Activated CD4-positive, alpha-beta T cell treated with anti-CD3 and anti-CD28 coated beads, Interleukin-2, amount 10 ng/mL, durations not matched to agents 7 days and 5 days (primary cell): ENCODE data around the gene PLIN4. TPM values are rescaled to one million over a fixed set of nuclear protein-coding genes. Genes with fewer than 3 reads are reported as not detected.
A peak's percentile ranks its signal among the peaks of the same experiment; 100 is the strongest.
"Not testable (repeated sequence)": the region's sequence is repeated elsewhere in the genome, so short reads cannot be mapped to it uniquely, and the experiment has no call there.

Source experiments
- CTCF ChIA-PET: fragments of 350-600 bp; sonication (Branson Sonifier 250); formaldehyde crosslinking; loops from one replicate; lab custom pipeline; 2021; ENCODE audit warnings: antibody characterized with exemption; lab: Charles Lee
- POLR2A ChIA-PET: fragments of 350-600 bp; sonication (Branson Sonifier 250); formaldehyde crosslinking; loops from one replicate; lab custom pipeline; 2021; ENCODE audit warnings: antibody characterized with exemption; lab: Charles Lee
- DNase-seq: peaks from one replicate; pipeline ENCODE4 v3.0.0-alpha.2; 2020
- H3K27ac Mint-ChIP-seq: one replicate; pipeline ENCODE4 v1.8.0; 2021; ENCODE audit warnings: mild to moderate bottlenecking, moderate library complexity, mixed read lengths
- H3K27me3 Mint-ChIP-seq: one replicate; pipeline ENCODE4 v1.8.0; 2021; ENCODE audit warnings: mixed read lengths
- H3K36me3 Mint-ChIP-seq: one replicate; pipeline ENCODE4 v1.8.0; 2021; ENCODE audit warnings: low read depth, mixed read lengths
- H3K4me1 Mint-ChIP-seq: one replicate; pipeline ENCODE4 v1.8.0; 2021; ENCODE audit warnings: mixed read lengths
- H3K4me3 Mint-ChIP-seq: one replicate; pipeline ENCODE4 v1.8.0; 2021; ENCODE audit warnings: mild to moderate bottlenecking, moderate library complexity, mixed read lengths
- H3K9me3 Mint-ChIP-seq: one replicate; pipeline ENCODE4 v1.8.0; 2021; ENCODE audit warnings: mixed read lengths
- total RNA-seq, 2 experiments: library from RNA; stranded (reverse); gene quantifications; one replicate each; pipeline ENCODE4 v1.2.3, GENCODE V29; 2021

Gene PLIN4
- total RNA-seq, 2 experiments from 2014 or later = not detected

DNA sequence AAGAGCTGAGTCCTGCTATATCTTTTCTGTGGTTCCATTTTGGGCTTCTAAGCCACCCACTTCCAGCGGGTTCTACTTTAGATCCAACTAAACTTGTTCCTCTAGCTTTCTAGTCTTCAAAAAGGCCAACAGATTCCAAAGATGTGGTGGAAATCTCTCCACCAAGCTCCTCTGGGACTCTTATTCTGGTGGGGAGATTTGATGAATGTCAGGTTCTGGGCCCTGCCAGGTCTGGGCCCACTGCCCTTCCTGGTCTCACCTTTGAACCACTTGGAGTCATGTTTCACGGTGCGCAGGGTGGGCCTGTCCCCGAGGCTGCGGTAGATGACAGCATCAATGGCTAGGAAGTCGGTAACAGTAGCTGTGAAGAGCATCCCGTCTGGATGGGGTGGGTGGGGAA, 36.4 kb upstream of the PLIN4 start:
- H3K27ac Mint-ChIP-seq = no peak overlapping the region
- H3K36me3 Mint-ChIP-seq = no peaks in the 10 kb centered on the region
- no peaks in the 10 kb centered on the region for H3K4me1 Mint-ChIP-seq
- no peak for DNase-seq
- ChIA-PET CTCF (interaction anchor here (1.0 kb wide), 1 partner anchor 15 kb away, joined by 3 read pairs; the partner anchor contains the start of gene LRG1), POLR2A (no interaction called here)
- no peaks in the 10 kb centered on the region for H3K27me3 Mint-ChIP-seq
- no peak overlapping the region for H3K4me3 Mint-ChIP-seq
- no peaks in the 10 kb centered on the region for H3K9me3 Mint-ChIP-seq

DNA sequence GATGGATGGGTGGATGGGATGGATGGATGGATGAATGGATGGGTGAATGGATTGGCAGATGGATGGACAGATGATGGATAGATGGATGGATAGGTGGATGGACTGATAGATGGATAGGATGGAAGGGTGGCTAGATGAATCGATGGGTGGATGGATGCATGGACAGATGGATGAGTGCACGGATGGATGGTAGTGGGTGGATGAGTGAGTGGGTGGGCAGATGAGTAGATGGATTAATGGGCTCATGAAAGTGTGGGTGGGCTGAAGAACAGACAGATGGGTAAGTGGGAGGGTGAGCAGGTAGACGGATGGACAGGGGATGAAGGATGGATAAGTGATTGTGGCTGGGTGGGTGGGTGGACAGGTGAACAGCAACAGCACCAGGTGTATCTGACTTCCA, 35.5 kb upstream of the PLIN4 start:
- no peak overlapping the region for H3K4me3 Mint-ChIP-seq
- CTCF ChIA-PET = no interaction called here
- DNase-seq = no peak
- H3K27ac Mint-ChIP-seq = no peak overlapping the region
- H3K36me3 Mint-ChIP-seq = no peaks in the 10 kb centered on the region
- H3K27me3 Mint-ChIP-seq = no peaks in the 10 kb centered on the region
- no peaks in the 10 kb centered on the region for H3K9me3 Mint-ChIP-seq
- POLR2A ChIA-PET = no interaction called here
- no peaks in the 10 kb centered on the region for H3K4me1 Mint-ChIP-seq

DNA sequence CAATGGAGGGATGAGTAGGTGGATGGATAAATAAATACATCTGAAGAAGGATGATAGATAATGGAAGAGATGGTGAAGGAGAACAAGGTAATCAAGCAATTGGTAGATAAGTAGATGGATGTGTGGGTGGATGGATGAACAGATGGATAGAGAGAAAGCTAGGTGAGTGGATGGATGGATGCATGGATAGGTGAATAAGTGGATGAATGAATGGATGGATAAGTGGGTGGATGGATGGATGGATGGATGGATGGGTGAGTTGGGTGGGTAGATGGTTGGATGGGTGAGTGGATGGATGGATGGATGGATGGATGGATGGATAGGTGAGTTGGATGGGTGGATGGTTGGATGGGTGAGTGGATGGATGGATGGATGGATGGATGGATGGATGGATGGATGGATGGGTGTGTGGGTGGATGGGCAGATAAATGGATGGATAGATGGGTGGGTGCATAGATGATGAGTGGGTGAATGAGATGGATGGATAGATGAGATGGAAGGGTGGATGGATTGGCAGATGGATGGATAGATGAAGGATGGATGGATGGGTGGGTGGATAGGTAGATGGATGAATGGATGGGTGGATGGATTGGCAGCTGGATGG, 34.9 kb upstream of the PLIN4 start:
- Mint-ChIP-seq H3K27me3 (no peaks in the 10 kb centered on the region), H3K27ac (no peak overlapping the region), H3K36me3 (no peaks in the 10 kb centered on the region), H3K4me1 (no peaks in the 10 kb centered on the region), H3K9me3 (no peaks in the 10 kb centered on the region), H3K4me3 (no peak overlapping the region)
- no peak for DNase-seq
- POLR2A ChIA-PET = no interaction called here
- CTCF ChIA-PET = no interaction called here

DNA sequence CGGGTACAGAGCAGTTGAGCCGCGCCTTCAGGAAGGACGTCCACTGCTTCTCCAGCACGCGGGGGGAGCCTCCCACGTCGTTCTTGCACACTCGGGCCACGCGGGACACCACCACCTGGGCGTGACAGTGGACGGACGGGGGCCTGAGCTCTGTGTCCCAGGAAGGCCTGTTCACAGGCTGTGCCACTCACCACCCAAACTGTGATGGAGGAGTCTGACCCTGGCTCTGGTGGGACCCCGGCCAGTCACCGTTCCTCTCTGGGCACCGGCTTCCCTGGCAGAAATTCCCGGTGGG, 34.2 kb upstream of the PLIN4 start:
- no peak overlapping the region for H3K4me3 Mint-ChIP-seq
- H3K27me3 Mint-ChIP-seq = no peaks in the 10 kb centered on the region
- POLR2A ChIA-PET = no interaction called here
- no peaks in the 10 kb centered on the region for H3K9me3 Mint-ChIP-seq
- no peaks in the 10 kb centered on the region for H3K36me3 Mint-ChIP-seq
- H3K27ac Mint-ChIP-seq = no peak overlapping the region
- CTCF ChIA-PET = no interaction called here
- no peak for DNase-seq
- no peaks in the 10 kb centered on the region for H3K4me1 Mint-ChIP-seq

DNA sequence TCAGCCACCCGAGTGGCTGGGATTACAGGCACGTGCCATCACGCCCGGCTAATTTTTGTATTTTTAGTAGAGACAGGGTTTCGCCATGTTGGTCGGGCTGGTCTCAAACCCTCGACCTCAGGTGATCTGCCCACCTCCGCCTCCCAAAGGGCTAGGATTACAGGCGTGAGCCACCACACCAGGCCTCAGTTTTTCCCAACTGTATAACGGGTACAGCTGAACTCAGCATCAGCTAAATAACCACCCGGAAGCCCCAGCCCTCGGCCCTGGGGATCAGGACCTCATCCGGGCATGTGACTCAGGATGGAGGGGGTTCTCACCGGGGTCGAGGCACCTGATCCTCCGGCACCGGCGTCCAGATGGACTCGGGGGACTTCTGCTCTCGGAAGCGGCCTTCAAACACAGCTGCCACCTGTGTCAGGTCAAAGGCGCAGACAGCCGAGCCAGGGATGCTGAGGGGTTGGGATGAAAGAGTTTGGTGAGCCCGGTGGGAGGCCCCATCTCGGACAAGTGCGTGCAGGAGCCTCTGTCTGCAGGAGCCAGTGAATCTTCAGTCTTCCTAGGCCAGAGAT, 32.3 kb upstream of the PLIN4 start:
- Mint-ChIP-seq H3K4me3 (no peak overlapping the region), H3K27ac (no peak overlapping the region), H3K9me3 (no peaks in the 10 kb centered on the region), H3K27me3 (no peaks in the 10 kb centered on the region), H3K4me1 (no peaks in the 10 kb centered on the region), H3K36me3 (no peaks in the 10 kb centered on the region)
- ChIA-PET POLR2A (no interaction called here), CTCF (no interaction called here)
- no peak for DNase-seq

DNA sequence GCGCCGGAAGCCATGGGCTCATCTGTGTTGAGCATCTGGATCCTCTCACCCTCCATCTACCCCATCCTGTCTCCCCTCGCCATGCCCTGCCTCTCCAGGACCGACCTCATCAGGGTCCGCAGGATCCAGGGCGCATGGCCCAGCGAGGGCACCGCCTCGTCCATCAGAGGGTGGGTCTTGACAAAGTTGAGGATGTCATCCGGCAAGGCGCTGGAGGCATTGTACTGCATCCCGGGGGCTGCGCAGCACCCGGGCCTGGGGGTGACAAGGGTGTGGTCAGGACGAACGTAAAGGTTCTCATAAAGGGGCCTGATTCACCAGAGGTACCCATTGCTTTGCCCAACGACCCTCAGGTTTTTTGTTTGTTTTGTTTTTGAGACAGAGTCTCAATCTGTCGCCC, 31.7 kb upstream of the PLIN4 start:
- POLR2A ChIA-PET = no interaction called here
- no peak for DNase-seq
- no peaks in the 10 kb centered on the region for H3K9me3 Mint-ChIP-seq
- CTCF ChIA-PET = no interaction called here
- no peaks in the 10 kb centered on the region for H3K27me3 Mint-ChIP-seq
- no peak overlapping the region for H3K4me3 Mint-ChIP-seq
- H3K27ac Mint-ChIP-seq = no peak overlapping the region
- H3K4me1 Mint-ChIP-seq = no peaks in the 10 kb centered on the region
- H3K36me3 Mint-ChIP-seq = no peaks in the 10 kb centered on the region

DNA sequence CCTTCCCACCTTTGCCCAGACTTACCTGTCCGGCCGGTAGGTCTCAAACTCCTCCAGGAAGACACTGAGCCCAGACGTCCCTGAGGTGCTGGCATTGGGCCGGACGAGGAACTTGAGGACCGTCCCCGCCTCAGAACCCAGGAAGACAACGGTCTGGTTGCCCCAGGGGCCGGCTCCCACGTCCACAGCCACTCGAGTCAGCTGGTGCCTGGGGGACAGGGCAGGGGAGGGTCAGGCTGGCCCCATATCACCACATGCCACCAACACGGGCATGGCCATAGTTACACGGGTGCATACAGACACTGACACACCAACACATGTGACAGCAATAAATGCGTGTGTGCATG, 29.9 kb upstream of the PLIN4 start:
- POLR2A ChIA-PET = interaction anchor here (0.7 kb wide), 1 partner anchor 972 kb away, joined by 4 read pairs; no protein-coding TSS in a partner anchor
- no peaks in the 10 kb centered on the region for H3K27me3 Mint-ChIP-seq
- H3K4me1 Mint-ChIP-seq = no peaks in the 10 kb centered on the region
- H3K4me3 Mint-ChIP-seq = no peak overlapping the region
- CTCF ChIA-PET = interaction anchor here (0.7 to 1.4 kb wide), 2 partner anchors 19 to 88 kb away, joined by 3 to 7 read pairs; no protein-coding TSS in a partner anchor
- no peak overlapping the region for H3K27ac Mint-ChIP-seq
- DNase-seq = no peak
- no peaks in the 10 kb centered on the region for H3K9me3 Mint-ChIP-seq
- H3K36me3 Mint-ChIP-seq = no peaks in the 10 kb centered on the region

DNA sequence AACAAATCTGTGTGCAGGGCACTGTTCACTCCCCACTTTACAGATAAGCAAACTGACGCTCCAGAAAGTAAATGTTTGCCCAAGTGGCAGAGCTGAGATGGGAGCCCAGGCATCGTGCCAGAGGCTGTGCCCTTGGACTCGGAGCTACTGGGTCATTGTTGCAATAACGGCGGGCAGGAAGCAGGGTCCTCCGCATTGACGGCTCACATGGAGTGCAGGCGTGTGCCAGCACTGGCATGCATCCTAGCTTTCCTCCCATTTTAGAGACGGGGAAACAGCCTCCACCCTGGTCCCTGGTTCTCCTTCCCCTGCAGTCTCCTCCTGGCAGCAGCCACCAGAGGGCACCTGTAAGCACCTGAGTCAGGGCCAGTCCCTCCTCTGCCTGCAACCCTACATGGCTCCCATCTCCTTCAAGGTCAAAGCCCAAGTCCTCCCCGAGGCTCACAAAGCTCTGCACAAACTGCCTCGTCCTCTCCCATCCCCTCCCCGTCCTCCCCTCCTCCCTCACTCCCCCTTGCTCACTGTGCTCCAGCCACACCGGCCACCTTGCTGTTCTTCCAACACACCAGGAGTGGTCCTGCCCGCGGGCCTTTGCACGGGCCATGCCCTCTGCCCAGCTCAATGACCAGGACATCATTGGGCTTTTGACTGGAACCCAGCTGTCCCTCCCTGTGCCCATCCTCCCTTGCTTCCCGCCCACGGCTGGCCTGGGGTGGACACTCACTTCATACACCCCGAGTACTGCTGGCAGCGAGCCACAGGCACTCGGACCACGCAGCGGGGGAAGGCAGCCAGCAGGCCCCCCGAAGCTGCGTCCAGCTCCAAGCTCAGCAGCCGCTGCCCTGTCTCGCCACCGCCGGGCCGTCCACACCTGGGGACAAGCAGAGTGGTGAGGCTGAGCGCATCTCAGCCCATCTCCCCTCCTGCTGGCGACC, 29.3 kb upstream of the PLIN4 start:
- ChIA-PET CTCF (interaction anchor here (0.6 to 1.4 kb wide), 4 partner anchors 20 to 116 kb away, joined by 3 to 7 read pairs (median 4); no protein-coding TSS in a partner anchor), POLR2A (interaction anchor here (0.6 kb wide), 1 partner anchor 78 kb away, joined by 3 read pairs; no protein-coding TSS in a partner anchor)
- peak; percentile 18 for DNase-seq
- Mint-ChIP-seq H3K4me1 (no peaks in the 10 kb centered on the region), H3K27me3 (no peaks in the 10 kb centered on the region), H3K36me3 (no peaks in the 10 kb centered on the region), H3K27ac (no peak overlapping the region), H3K4me3 (no peak overlapping the region), H3K9me3 (no peaks in the 10 kb centered on the region)

DNA sequence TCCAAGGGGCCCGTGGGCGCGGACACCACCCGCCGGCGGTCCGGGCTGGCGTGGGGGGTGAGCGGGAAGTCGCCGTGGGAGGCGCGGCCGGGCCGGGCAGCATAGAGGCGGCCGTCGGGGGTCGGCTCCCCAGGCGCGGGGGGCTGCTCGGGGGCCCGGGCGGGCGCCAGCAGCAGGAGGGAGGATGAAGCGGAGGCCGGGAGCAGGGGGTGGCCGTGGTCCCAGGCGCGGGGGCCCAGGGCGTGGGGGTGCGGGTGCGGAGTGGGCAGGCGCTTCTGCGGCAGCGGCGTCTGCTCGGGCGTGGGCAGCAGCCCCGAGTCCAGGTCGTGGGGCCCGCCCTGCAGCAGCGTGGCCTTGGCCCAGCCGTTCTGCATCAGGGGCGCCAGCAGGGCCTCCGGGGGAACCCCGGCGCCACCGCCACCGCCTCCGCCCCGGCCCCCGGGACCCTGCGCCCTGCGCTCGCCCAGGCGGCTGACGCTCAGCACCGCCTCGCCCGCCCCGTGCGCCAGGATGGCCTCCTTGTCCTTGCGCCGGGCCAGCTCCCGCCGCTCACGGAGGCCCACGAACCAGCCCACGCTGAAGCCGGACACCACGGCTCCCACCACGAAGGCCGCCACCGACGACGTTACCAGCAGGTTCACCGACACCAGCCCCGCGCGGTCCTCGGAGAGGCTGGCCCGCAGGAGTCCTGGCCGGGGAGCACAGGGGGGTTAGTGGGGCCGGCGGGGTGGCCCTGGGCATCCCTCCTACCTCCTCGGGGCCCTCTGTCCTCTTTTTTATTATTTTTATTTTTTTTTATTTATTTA, 25.8 kb upstream of the PLIN4 start:
- ChIA-PET CTCF (no interaction called here), POLR2A (no interaction called here)
- no peak for DNase-seq
- peaks cover 2% of the 10 kb centered on the region for H3K36me3 Mint-ChIP-seq
- H3K27me3 Mint-ChIP-seq = no peaks in the 10 kb centered on the region
- no peaks in the 10 kb centered on the region for H3K9me3 Mint-ChIP-seq
- peaks cover 5% of the 10 kb centered on the region for H3K4me1 Mint-ChIP-seq
- H3K27ac Mint-ChIP-seq = no peak overlapping the region
- no peak overlapping the region for H3K4me3 Mint-ChIP-seq

DNA sequence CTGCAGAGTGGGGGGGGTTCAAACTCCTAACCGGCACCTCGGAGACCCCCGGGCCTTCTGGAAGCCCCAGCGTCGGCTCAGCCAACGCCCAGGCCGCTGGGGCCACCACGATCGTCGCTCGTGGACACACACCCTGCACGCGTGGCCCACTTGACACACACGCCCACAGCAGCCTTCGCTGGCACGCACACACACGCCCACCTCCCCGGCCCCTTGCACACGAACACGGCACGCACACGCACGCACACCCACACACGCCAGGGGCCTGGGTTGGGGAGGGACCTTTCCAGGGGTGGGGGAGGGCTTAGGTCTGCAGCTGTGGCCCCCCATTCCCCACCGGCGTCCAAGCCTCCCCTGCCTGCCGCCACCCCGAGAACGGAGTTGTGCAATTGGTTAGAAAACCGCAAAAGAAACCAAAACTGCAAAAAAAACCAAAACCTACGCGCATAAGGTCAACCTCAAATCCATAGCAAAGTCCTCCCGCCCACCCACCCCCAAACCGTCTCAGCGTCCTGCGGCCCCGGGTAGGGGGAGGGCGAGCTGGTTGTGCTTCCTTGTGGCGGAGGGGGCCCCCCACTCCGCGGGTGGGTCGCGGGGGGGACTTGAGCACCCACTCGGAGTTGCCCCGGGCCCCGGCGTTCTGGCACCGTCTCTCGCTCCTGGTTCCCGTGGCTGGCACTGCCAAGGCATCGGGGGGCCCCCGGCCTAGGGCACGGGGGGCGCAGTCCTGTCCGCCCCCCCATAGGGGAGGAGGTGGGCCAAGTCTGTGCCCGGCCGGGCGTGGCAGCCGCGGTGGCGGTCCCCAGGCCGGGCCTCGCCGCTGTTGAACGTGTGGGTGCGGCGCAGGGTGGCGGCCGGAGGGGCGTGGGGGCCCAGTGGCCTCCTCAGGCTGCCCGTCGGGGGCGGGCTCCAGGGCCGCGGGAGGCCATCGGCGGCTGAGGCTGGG, 24.9 kb upstream of the PLIN4 start:
- no peak for DNase-seq
- no peak overlapping the region for H3K4me3 Mint-ChIP-seq
- POLR2A ChIA-PET = no interaction called here
- peaks cover 2% of the 10 kb centered on the region for H3K36me3 Mint-ChIP-seq
- no peaks in the 10 kb centered on the region for H3K9me3 Mint-ChIP-seq
- H3K27ac Mint-ChIP-seq = no peak overlapping the region
- no peaks in the 10 kb centered on the region for H3K27me3 Mint-ChIP-seq
- CTCF ChIA-PET = no interaction called here
- H3K4me1 Mint-ChIP-seq = peaks cover 5% of the 10 kb centered on the region

DNA sequence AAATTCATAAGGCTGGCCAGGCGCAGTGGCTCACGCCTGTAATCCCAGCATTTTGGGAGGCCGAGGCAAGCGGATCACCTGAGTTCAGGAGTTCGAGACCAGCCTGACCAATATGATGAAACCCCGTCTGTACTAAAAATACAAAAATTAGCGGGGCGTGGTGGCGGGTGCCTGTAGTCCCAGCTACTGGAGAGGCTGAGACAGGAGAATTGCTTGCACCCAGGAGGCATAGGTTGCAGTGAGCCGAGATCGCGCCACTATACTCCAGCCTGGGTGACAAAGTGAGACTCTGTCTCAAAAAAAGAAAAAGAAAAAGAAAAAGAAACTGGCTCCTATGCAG, 23.5 kb upstream of the PLIN4 start:
- H3K9me3 Mint-ChIP-seq, DNase-seq, H3K27ac Mint-ChIP-seq, H3K4me3 Mint-ChIP-seq, H3K4me1 Mint-ChIP-seq, H3K36me3 Mint-ChIP-seq, POLR2A ChIA-PET, H3K27me3 Mint-ChIP-seq: not testable (repeated sequence)
- CTCF ChIA-PET = interaction anchor here (1.0 kb wide), 1 partner anchor 142 kb away, joined by 3 read pairs; the partner anchor contains the start of gene SH3GL1
